ENCODE measurements around the gene ERVK3-1.

DNA sequence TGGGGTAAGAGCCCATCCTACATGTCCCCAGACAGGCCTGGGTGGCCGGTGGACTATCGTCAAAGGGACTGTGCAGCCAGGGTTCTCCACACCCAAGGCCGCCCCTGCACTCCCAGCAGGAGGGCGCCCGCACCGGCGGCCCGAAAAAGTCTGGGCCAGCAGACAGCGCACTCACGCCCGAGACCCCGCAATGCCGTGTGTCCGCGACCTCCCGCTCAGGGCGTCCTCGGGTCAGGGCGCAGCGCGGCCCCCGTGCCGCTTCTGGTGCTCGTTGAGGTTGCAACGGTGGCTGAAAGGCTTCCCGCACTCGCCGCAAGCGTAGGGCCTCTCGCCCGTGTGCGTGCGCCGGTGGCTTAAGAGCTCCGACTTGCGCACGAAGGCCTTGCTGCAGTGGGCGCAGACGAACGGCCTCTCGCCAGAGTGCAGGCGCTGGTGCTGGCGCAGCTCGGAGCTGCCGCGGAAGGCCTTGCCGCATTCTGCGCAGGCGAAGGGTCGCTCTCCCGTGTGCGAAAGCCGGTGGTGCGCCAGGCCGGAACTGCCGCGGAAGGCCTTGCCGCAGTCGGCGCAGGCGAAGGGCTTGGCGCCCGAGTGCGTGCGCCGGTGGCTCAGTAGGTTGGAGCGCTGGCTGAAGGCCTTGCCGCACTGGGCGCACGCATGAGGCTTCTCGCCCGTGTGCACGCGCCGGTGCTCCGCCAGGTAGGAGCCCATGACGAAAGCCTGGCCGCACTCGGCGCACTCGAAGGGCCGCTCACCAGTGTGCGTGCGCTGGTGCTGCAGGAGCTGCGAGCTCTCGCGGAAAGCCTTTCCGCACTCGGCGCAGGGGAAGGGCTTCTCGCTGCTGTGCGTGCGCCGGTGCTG is 51.0 kb downstream of the ERVK3-1 start:
- no peak for TF ChIP-seq EZH2 (IDR thresholded peaks at IDR 0.05; ENCODE audit: borderline replicate concordance, low read length)
- TF ChIP-seq, protein P1, sequence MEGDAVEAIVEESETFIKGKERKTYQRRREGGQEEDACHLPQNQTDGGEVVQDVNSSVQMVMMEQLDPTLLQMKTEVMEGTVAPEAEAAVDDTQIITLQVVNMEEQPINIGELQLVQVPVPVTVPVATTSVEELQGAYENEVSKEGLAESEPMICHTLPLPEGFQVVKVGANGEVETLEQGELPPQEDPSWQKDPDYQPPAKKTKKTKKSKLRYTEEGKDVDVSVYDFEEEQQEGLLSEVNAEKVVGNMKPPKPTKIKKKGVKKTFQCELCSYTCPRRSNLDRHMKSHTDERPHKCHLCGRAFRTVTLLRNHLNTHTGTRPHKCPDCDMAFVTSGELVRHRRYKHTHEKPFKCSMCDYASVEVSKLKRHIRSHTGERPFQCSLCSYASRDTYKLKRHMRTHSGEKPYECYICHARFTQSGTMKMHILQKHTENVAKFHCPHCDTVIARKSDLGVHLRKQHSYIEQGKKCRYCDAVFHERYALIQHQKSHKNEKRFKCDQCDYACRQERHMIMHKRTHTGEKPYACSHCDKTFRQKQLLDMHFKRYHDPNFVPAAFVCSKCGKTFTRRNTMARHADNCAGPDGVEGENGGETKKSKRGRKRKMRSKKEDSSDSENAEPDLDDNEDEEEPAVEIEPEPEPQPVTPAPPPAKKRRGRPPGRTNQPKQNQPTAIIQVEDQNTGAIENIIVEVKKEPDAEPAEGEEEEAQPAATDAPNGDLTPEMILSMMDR (IDR thresholded peaks at IDR 0.05; ENCODE audit: low read length) = no peak
